ENCODE results near the gene FAM117B.

- TF ChIP-seq CTCF (IDR thresholded peaks at IDR 0.05; ENCODE audit: borderline replicate concordance, extremely low read depth, low read length, poor library complexity, severe bottlenecking): no peak
- TF ChIP-seq EZH2 (IDR thresholded peaks at IDR 0.05; ENCODE audit: borderline replicate concordance, low read depth, low read length, severe bottlenecking): no peak
Measured at GRCh38 chr2:202726070-202726469, 91.3 kb downstream of the FAM117B start.
